Body of pancreas (tissue), 4 donors: ENCODE results near the gene ACADVL.

Experiments used
- POLR2A ChIP-seq, 3 donors: fragments of 450-650 bp; IDR thresholded peaks; one replicate each; pipeline ENCODE4 v1.6.1; 2016; ENCODE audit warnings: antibody characterized with exemption in 3 of 3, mild to moderate bottlenecking in 2 of 3
- TF ChIP-seq, protein P1 (sequence below), 7 experiments: fragments of 450-650 bp in 4 of 7; fragments of 200-600 bp in 3 of 7; sonication (generic) in 3 of 7; IDR thresholded peaks; one replicate each; pipeline ENCODE4 v1.5.1; 2016 to 2019; ENCODE audit warnings: antibody characterized with exemption in 7 of 7

- TF ChIP-seq, protein P1, sequence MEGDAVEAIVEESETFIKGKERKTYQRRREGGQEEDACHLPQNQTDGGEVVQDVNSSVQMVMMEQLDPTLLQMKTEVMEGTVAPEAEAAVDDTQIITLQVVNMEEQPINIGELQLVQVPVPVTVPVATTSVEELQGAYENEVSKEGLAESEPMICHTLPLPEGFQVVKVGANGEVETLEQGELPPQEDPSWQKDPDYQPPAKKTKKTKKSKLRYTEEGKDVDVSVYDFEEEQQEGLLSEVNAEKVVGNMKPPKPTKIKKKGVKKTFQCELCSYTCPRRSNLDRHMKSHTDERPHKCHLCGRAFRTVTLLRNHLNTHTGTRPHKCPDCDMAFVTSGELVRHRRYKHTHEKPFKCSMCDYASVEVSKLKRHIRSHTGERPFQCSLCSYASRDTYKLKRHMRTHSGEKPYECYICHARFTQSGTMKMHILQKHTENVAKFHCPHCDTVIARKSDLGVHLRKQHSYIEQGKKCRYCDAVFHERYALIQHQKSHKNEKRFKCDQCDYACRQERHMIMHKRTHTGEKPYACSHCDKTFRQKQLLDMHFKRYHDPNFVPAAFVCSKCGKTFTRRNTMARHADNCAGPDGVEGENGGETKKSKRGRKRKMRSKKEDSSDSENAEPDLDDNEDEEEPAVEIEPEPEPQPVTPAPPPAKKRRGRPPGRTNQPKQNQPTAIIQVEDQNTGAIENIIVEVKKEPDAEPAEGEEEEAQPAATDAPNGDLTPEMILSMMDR (IDR thresholded peaks at IDR 0.05) = no peak
- no peak for TF ChIP-seq POLR2A (IDR thresholded peaks at IDR 0.05)
Observed at GRCh38 chr17:7229504-7229903, 9.8 kb downstream of the ACADVL start.
